Measurements from ENCODE around the gene RPS14.
"Not testable (repeated sequence)": the region's sequence is repeated elsewhere in the genome, so short reads cannot be mapped to it uniquely, and the experiment has no call there.

DNA sequence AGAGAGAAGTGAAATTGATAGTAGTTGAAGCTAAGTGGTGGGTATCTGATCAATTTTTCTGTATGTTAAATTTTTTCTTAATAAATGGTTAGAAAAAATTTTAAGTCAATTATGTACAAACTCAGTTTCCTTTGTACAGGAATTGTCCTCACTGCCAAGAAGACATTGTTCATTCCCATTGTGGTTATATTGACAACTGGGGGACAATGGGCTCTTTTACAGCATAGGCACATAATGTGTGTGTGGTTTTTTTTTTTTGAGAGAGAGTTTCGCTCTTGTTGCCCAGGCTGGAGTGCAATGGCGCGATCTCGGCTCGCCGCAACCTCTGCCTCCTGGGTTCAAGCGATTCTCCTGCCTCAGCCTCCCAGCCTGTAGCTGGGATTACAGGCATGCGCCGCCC is 23.4 kb downstream of the RPS14 start:
- TF ChIP-seq, protein P1, sequence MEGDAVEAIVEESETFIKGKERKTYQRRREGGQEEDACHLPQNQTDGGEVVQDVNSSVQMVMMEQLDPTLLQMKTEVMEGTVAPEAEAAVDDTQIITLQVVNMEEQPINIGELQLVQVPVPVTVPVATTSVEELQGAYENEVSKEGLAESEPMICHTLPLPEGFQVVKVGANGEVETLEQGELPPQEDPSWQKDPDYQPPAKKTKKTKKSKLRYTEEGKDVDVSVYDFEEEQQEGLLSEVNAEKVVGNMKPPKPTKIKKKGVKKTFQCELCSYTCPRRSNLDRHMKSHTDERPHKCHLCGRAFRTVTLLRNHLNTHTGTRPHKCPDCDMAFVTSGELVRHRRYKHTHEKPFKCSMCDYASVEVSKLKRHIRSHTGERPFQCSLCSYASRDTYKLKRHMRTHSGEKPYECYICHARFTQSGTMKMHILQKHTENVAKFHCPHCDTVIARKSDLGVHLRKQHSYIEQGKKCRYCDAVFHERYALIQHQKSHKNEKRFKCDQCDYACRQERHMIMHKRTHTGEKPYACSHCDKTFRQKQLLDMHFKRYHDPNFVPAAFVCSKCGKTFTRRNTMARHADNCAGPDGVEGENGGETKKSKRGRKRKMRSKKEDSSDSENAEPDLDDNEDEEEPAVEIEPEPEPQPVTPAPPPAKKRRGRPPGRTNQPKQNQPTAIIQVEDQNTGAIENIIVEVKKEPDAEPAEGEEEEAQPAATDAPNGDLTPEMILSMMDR (conservative IDR thresholded peaks at IDR 0.05 in 1 of 2, IDR thresholded peaks at IDR 0.05 in 1 of 2; ENCODE audit: extremely low read depth in 1 of 2, insufficient read depth in 1 of 2, low read depth in 1 of 2, low read length in 2 of 2) = not testable (repeated sequence)
- TF ChIP-seq EZH2 (IDR thresholded peaks at IDR 0.05; ENCODE audit: borderline replicate concordance, low read length) = not testable (repeated sequence)

All from mammary epithelial cell (primary cell).